HepG2 (cell line): ENCODE measurements around the gene SLC22A23. TPM values are rescaled to one million over a fixed set of nuclear protein-coding genes. Genes with fewer than 3 reads are reported as not detected.

Source experiments
- CREBL2 ChIP-seq: sonication (generic); formaldehyde crosslinking; IDR thresholded peaks from 2 replicates; pipeline ENCODE4 v1.8.1; 2023; ENCODE audit warnings: missing genetic modification reagents, mild to moderate bottlenecking, borderline replicate concordance
- DMAP1 ChIP-seq: IDR thresholded peaks from 2 replicates; pipeline ENCODE4 v1.6.1; 2016
- GTF2F1 ChIP-seq: fragments of 150-350 bp; IDR thresholded peaks from 2 replicates; pipeline ENCODE4 v1.6.1; 2014; ENCODE audit warnings: low read length
- GZF1 ChIP-seq: sonication (generic); formaldehyde crosslinking; IDR thresholded peaks from 2 replicates; pipeline ENCODE4 v1.5.1; 2020; ENCODE audit warnings: mild to moderate bottlenecking, missing genetic modification reagents
- JDP2 ChIP-seq: sonication (generic); formaldehyde crosslinking; IDR thresholded peaks from 2 replicates; pipeline ENCODE4 v1.8.1; 2022; ENCODE audit warnings: missing genetic modification reagents, borderline replicate concordance
- KDM1A ChIP-seq: IDR thresholded peaks from 2 replicates; pipeline ENCODE4 v1.6.1; 2016; ENCODE audit warnings: missing compliant biosample characterization
- MTA1 ChIP-seq: sonication (generic); formaldehyde crosslinking; IDR thresholded peaks from 2 replicates; pipeline ENCODE4 v1.4.0; 2020; ENCODE audit warnings: missing genetic modification reagents, mild to moderate bottlenecking, borderline replicate concordance
- NFAT5 ChIP-seq: sonication (generic); formaldehyde crosslinking; IDR thresholded peaks from 2 replicates; pipeline ENCODE4 v1.4.0; 2020; ENCODE audit warnings: missing genetic modification reagents
- RFX5 ChIP-seq: IDR thresholded peaks from 2 replicates; pipeline ENCODE4 v1.6.1; 2011; ENCODE audit warnings: low read depth, low read length, improper control_type of control experiment
- RXRA ChIP-seq: sonication (generic); formaldehyde crosslinking; IDR thresholded peaks from 2 replicates; pipeline ENCODE4 v1.5.1; 2020; ENCODE audit warnings: missing genetic modification reagents
- SYNCRIP ChIP-seq: fragments of 200-400 bp; formaldehyde crosslinking; IDR thresholded peaks from 2 replicates; pipeline ENCODE4 v1.6.1; 2018; ENCODE audit warnings: mild to moderate bottlenecking, low read depth, low read length; ENCODE audit not compliant: insufficient read depth
- TCF7 ChIP-seq: sonication (generic); IDR thresholded peaks from 2 replicates; pipeline ENCODE4 v1.6.1; 2016; ENCODE audit warnings: antibody characterized with exemption, low read depth
- ZFP37 ChIP-seq: sonication (generic); formaldehyde crosslinking; IDR thresholded peaks from 2 replicates; pipeline ENCODE4 v1.4.0; 2020; ENCODE audit warnings: missing genetic modification reagents, borderline replicate concordance
- ZMYM3 ChIP-seq: sonication (generic); formaldehyde crosslinking; IDR thresholded peaks from 2 replicates; pipeline ENCODE4 v1.5.1; 2020; ENCODE audit warnings: mild to moderate bottlenecking, missing genetic modification reagents
- ZNF235 ChIP-seq: sonication (generic); formaldehyde crosslinking; IDR thresholded peaks from 2 replicates; pipeline ENCODE4 v1.8.1; 2023; ENCODE audit warnings: mild to moderate bottlenecking, missing genetic modification reagents, borderline replicate concordance
- ZNF451 ChIP-seq: sonication (generic); formaldehyde crosslinking; IDR thresholded peaks from 2 replicates; pipeline ENCODE4 v1.5.0; 2020; ENCODE audit warnings: mild to moderate bottlenecking, missing genetic modification reagents
- ZNF570 ChIP-seq: sonication (generic); formaldehyde crosslinking; IDR thresholded peaks from 2 replicates; pipeline ENCODE4 v1.4.0; 2020; ENCODE audit warnings: mild to moderate bottlenecking, missing genetic modification reagents, borderline replicate concordance
- ZSCAN30 ChIP-seq: sonication (generic); formaldehyde crosslinking; IDR thresholded peaks from 2 replicates; pipeline ENCODE4 v1.5.0; 2020; ENCODE audit warnings: mild to moderate bottlenecking, missing genetic modification reagents
- polyA plus RNA-seq, 8 experiments: library from polyadenylated mRNA; depleted of rRNA in 3 of 8; stranded (reverse) in 7 of 8; unstranded in 1 of 8; fragments of >200 nt; fragmentation: Illumina TruSeq in 4 of 8; extraction: Trizol in 4 of 8; gene quantifications; 2 replicates each; pipeline versions ENCODE4 v1.2.1 to v1.2.3, GENCODE V29; 2011 to 2016; ENCODE audit warnings: low read depth in 4 of 8, missing spikeins in 1 of 8, mixed read lengths in 1 of 8; ENCODE audit not compliant: insufficient read depth in 1 of 8
- total RNA-seq, 5 experiments: library from RNA; depleted of rRNA; stranded (reverse); fragments of >200 nt; fragmentation: Illumina TruSeq; extraction: Trizol; gene quantifications; 2 replicates each; pipeline ENCODE4 v1.2.3, GENCODE V29; 2016; ENCODE audit warnings: low read depth in 1 of 5
- TF ChIP-seq, protein P1 (sequence below): sonication (generic); formaldehyde crosslinking; IDR thresholded peaks from 2 replicates; pipeline ENCODE4 v1.4.0; 2020; ENCODE audit warnings: missing genetic modification reagents
- TF ChIP-seq, protein P2 (sequence below): sonication (generic); formaldehyde crosslinking; IDR thresholded peaks from 2 replicates; pipeline ENCODE4 v1.5.0; 2020; ENCODE audit warnings: missing genetic modification reagents
- TF ChIP-seq, protein P3 (sequence below): IDR thresholded peaks from 2 replicates; pipeline ENCODE4 v1.6.1; 2018; ENCODE audit warnings: missing genetic modification reagents, mild to moderate bottlenecking, missing compliant biosample characterization

Gene SLC22A23
- total and polyA plus RNA-seq, 2 of the 13 experiments (the other 11 are each of a cell fraction or from before 2014, with no cell fraction given), result 11.8 to 17.5 TPM

DNA sequence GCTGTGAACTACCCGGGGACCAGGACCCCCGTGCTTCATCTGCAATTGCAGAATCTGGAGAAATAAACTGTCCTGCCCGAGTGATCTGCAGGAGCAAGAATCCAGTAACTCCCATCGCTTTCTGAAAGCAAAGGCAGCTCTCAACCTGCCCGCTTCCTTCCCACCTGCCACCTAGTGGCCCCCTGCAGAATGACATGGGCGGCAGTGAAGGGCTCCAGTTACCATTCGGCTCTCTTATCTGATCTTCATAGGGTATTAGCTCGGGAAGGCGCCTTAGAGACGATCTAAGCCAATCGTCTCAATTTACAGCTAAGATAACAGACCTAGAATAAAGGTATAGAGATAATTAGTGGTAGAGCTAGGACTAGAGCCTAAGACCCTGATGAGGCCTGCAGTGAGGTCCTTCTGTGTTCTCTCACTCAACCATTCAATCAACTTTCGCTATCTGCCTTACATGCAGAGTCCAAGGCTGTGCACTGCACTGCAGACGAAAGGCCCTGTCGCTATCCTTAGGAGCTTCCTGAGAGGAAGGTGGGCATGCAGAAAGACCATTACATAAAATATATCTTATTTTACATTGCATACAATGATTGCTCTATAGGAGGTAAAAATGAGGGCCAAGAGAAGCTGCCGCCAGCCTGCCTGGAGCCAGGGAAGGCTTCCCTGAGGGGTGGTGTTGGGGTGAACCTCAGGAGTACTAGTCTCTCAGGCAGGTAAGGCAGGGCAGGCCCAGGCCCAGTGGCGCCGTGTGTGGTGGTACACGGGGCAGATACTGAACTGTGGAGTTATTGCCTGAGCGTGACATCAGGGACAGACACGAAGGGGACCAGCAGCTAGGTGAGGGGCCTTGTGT lies 205.2 kb downstream of the SLC22A23 start (continued):
- TF ChIP-seq NFAT5 (CRISPR knock-in tag) (no peak), ZMYM3 (CRISPR knock-in tag) (0 out of 2 replicates have a peak, but pooled peaks have one; percentile 32), DMAP1 (peak; percentile 65; the same call in 1 of the 2 replicates), RXRA (CRISPR knock-in tag) (no peak), ZNF570 (CRISPR knock-in tag) (no peak), CREBL2 (CRISPR knock-in tag) (no peak), SYNCRIP (no peak), GTF2F1 (no peak), MTA1 (CRISPR knock-in tag) (no peak), RFX5 (no peak), ZNF451 (no peak), ZNF235 (CRISPR knock-in tag) (no peak), TCF7 (no peak), JDP2 (CRISPR knock-in tag) (no peak), ZFP37 (no peak), KDM1A (CRISPR knock-in tag) (no peak), ZSCAN30 (no peak), GZF1 (peak; percentile 47; the same call in 1 of the 2 replicates)
- TF ChIP-seq, protein P1, sequence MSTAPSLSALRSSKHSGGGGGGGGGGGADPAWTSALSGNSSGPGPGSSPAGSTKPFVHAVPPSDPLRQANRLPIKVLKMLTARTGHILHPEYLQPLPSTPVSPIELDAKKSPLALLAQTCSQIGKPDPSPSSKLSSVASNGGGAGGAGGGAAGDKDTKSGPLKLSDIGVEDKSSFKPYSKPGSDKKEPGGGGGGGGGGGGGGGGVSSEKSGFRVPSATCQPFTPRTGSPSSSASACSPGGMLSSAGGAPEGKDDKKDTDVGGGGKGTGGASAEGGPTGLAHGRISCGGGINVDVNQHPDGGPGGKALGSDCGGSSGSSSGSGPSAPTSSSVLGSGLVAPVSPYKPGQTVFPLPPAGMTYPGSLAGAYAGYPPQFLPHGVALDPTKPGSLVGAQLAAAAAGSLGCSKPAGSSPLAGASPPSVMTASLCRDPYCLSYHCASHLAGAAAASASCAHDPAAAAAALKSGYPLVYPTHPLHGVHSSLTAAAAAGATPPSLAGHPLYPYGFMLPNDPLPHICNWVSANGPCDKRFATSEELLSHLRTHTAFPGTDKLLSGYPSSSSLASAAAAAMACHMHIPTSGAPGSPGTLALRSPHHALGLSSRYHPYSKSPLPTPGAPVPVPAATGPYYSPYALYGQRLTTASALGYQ (CRISPR knock-in tag), result no peak
- TF ChIP-seq, protein P2, sequence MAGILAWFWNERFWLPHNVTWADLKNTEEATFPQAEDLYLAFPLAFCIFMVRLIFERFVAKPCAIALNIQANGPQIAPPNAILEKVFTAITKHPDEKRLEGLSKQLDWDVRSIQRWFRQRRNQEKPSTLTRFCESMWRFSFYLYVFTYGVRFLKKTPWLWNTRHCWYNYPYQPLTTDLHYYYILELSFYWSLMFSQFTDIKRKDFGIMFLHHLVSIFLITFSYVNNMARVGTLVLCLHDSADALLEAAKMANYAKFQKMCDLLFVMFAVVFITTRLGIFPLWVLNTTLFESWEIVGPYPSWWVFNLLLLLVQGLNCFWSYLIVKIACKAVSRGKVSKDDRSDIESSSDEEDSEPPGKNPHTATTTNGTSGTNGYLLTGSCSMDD (CRISPR knock-in tag), result no peak
- TF ChIP-seq, protein P3, sequence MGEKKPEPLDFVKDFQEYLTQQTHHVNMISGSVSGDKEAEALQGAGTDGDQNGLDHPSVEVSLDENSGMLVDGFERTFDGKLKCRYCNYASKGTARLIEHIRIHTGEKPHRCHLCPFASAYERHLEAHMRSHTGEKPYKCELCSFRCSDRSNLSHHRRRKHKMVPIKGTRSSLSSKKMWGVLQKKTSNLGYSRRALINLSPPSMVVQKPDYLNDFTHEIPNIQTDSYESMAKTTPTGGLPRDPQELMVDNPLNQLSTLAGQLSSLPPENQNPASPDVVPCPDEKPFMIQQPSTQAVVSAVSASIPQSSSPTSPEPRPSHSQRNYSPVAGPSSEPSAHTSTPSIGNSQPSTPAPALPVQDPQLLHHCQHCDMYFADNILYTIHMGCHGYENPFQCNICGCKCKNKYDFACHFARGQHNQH (CRISPR knock-in tag), result no peak; the same call in 1 of the 2 replicates
